C1 segment of cervical spinal cord (tissue), 14 donors: Measurements from ENCODE around the gene PPP1R26.
"Not testable (repeated sequence)": the region's sequence is repeated elsewhere in the genome, so short reads cannot be mapped to it uniquely, and the experiment has no call there.

Source experiments
- DNase-seq, 14 donors: peaks; one replicate each; lab custom pipeline; 2025; lab: John Stamatoyannopoulos, UW

PPP1R26 gene

DNA sequence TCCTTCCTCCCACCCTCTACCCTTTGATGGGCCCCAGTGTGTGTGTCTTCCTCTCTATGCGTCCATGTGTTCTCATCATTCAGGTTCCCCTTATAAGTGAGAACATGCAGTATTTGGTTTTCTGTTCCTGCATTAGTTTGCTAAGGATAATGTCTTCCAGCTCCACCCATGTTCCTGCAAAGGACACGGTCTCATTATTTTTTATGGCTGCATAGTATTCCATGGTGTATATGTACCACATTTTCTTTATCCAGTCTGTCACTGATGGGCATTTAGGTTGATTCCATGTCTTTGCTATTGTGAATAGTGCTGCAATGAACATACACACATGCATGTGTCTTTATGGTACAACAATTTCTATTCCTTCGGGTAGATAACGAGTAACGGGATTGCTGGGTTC, 21.1 kb upstream of the PPP1R26 start:
- DNase-seq: not testable (repeated sequence)

DNA sequence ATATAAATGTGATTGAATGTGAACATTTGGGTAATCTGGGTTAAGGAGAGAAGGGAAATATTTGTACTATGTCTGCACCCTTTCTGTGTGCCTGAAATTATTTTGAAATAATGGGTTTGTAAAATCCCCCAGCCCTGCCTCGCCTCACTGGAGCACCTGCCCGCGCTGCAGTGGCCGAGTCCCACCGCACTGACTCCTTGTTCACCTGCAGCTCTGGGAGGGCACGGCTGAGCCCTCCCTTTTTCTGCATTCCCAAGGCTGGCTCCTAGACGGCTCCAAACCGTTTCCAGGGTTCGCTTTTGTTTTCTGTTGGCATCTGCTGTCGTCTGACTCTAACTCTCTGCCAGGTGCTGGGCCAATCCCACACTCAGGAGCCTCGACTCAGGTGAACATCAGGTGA, 17.6 kb upstream of the PPP1R26 start:
- DNase-seq: no peak

DNA sequence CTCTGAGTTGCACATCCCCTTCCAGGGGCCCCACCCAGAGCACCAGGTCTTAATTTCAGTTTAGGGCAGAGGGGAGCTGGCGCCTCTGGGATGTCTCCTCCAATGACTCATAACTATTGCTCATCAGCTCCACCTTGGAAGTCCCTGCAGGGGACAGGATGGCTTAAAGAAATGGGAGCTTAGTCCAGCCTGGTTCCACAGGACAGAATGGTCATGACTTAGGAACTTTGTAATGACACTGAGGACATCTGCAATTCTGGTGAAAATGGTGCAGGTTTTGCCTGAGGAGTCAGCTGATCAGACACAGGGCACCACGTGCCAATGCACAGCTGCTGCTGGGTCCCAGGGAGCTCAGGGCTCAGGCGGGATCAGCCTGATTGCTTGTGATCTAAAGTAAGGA, 16.4 kb upstream of the PPP1R26 start:
- no peak for DNase-seq

- no peak for DNase-seq
Observed at GRCh38 chr9:135464181-135464580, 15.4 kb upstream of the PPP1R26 start.

DNA sequence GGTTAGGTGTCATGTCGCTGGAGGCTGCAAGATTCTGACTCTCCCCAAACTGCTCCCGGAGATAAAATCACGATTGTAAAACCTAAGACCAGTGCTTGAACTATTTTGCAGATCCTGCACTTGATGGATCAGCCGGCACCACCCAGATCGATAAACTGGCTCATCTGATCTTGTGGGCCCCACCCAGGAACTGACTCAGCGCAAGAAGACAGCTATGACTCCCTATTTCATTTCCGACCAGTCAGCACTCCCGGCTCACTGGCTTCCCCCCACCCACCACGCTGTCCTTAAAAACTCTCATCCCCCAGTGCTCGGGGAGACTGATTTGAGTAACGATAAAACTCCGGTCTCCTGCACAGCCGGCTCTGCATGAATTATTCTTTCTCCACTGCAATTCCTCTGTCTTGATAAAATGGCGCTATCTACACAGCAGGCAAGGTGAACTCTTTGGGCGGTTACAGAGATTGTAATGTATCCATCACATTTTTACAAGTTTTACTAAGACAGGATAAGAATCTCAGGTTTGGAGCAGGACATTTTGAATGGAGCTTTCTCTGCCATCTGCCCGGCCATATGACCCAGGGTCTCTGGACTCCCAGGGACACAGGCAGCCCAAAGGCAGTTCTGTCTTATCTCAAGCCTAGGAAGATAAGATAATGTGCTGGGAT, 10.6 kb upstream of the PPP1R26 start:
- DNase-seq: no peak

DNA sequence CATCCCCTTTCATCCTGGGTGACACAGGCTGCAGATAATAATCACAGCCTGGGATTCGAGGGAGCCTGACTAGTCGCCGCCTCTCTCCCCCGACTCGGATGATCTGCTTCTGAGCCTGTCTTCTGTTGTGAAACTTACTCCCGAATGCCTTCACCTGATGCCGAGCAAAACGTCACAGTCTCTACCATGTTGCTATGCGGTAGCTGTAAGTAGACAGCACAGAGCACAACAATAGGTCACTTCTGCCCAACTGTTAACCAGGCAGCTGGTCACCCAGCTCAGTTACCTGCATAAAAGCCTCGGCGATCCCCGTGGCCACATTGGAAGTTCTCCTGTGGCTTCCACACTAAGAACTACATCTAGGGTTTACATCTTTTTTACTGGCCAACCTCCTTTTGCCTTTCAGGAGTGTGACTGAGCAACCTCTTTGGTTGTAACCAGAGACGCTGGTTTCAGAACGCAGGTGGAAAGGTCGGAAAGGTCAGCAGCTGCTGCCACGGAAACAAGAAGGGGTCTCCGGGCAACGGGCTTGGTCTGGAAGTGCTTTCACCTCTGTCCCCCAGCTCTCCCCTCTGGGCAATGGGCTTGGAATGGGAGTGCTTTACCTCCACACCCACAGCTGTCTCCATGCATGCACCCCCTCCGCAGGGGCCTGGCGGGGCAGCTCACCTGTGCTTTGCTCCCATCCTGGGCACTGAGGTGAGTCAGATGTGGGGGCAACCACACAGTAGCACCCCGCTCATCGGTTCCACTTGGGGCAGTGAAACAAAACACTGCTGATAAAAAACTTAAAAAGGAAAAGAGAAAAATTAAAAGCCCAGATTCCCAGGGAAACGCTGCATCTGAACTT, 7.6 kb upstream of the PPP1R26 start:
- DNase-seq: no peak

DNA sequence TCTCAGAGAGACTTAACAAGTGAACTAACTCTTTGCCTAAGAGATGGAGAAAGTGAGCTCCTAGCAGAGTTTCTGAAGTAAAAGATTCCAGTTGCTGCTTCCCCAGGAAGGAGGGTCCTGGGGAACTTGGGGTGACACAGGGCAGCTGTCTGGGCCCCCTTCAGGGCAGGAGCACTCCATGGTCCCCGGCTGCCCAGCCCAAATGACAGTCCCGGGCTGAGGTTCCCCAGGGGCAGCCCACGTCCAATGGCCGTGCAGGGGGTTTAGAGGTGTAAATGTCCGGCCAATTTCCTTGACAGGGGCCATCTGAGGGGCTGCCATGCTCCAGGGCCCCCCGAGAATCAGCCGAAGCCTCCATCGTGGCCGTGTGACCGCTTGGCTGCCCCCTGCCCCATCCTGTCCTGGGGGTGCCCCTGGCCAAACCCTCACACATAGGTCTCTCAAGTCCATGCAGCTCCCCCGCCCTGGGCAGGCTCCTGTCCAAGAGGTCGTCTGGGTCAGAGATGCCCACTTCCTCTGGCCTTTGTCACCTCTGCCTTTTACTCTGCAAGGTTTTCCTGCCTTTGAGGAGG, 5.5 kb upstream of the PPP1R26 start:
- no peak for DNase-seq

GRCh38 chr9:135474915-135475314, 4.7 kb upstream of the PPP1R26 start:
- DNase-seq: peak in 1 of 14 donors; percentile 4

DNA sequence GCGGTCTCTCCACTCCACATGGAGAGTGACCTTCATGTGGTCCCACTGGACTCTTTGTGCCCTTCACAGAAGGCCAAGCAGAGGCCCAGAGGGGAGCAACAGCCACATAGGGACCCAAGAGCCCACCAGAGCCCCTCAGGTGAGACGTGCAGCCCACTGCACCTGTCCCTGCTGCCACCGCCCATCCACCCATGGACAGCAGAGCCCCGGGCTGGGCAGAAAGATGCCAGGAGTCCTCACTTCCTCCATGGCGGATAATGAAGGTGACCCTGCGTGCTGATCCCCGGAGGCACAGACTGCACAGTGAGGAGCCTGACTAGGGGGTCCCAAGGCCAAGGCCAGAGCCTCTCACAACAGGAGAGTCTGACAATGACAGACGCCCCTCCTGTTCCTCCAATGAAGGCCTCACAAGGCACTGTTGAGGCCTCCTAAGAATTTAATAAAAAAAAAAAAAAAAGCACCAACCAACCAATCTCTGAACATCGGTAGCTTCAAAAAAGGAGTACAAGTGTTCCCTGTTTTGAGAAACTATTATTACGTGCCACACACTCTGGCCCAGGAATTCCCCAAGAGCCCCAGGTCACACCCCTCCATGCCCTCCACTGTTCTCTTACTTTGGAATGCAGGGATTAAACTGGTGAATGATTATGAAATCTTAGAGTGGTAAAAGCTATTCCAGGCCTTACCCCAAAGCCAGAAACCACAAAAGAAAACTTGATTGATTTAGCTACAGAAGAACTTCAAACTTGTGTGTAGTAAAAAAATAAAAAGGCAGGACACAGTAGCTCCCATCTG, 2.8 kb upstream of the PPP1R26 start:
- no peak for DNase-seq

- DNase-seq: no peak
Observed at GRCh38 chr9:135478191-135478590, 1.4 kb upstream of the PPP1R26 start.

GRCh38 chr9:135478829-135479468, 633 bp upstream of the PPP1R26 start:
- peak in 8 of 14 donors; percentile 11 to 55 (median 32) for DNase-seq

GRCh38 chr9:135480071-135480939, 723 bp downstream of the PPP1R26 start:
- DNase-seq: peak in 1 of 14 donors; percentile 44

GRCh38 chr9:135480940-135481310, 1.3 kb downstream of the PPP1R26 start:
- DNase-seq: no peak

DNA sequence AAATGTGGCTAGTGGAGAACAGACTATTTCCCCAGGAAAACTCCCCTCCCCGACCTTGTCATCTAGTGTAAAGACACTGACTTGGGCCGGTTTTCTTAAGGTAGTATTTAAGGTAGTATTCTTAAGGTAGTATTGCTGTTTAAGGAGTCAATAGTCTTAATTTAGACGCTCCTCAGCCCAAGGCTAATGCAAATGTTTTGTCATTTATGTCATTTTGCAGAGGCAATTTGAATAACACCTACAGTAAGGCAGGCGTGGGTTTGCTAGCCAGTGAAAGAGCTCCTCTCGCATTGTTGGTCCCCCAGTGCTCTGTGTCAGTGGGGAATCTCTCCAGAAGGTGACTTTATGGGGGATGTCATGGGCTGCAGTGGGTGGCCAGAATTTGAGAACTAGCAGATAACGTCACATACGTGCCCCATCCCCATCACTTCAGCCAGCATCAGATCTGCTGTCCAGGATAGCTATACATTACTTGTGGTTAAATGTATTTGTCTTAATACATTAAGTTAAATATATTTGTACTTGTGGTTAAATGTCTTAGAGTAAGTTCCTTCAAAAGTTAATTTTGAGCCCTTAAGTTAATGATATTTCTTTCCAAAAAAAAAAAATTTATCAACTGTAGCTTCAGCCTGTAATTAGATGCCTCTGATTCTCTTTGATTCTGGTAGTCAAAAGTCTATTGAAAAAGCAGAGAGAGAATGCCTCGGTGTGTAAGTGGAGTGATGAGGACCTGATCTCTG, 2.6 kb downstream of the PPP1R26 start:
- DNase-seq: no peak

DNA sequence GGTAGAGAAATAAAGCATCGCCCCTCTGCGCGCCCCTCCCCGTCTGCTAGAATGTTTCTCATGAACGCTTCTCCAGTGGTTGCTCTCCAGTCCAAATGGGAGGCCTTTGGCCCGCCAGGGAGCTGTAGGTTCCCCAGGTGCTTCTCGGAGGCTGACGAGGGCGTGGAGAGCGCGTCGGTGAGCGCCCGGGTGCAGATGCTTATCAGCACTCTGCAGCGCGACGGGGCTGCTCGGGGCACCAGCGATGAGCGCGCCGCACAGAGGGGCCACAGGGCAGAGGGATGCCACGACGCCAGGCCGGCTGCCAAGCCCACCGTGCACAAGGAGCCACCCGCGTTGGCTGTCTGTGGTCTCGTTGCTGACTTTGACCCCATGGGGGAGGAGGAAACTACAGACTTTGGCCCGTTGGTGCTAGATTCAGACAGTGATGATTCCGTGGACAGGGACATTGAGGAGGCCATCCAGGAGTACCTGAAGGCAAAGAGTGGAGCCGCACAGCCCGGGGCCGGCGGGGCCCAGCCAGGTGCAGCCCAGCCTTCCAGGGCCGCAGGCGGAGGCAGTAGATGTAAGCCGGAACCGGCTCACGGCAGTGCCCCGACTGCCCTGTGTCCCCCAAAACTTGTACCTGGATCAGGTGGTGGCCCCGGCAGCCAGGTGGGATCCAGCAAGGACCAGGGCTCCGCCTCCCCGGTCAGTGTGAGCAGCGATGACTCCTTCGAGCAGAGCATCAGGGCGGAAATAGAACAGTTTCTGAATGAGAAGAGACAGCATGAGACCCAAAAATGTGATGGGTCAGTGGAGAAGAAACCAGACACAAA, 5.1 kb downstream of the PPP1R26 start:
- no peak for DNase-seq

DNA sequence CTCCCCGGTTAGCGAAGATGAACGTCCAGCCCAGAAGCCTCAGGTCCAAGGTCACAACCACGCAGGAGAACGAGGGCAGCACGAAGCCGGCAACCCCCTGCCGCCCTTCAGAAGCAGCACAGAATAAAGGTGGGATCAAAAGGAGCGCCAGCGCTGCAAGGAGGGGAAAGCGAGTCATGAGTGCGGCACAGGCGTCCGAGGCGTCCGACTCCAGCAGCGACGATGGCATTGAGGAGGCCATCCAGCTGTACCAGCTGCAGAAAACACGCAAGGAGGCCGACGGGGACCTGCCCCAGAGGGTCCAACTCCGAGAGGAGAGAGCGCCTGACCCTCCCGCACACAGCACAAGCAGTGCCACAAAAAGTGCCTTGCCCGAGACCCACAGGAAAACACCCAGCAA, 5.8 kb downstream of the PPP1R26 start:
- DNase-seq: no peak

DNA sequence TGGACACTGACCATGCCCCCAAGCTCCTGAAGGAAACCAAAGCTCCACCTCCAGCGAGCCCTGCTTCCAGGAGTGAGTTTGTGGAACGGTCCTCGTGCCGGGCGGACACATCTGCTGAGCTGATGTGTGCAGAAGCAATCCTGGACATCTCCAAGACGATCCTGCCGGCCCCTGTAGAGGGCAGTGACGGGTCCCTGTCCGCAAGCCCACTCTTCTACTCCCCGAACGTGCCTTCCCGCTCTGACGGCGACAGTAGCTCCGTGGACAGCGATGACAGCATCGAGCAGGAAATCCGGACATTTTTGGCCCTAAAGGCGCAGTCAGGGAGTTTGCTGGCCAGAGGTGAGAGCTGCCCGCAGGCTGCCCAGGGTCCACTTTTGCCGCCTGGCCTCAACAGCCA, 6.2 kb downstream of the PPP1R26 start:
- DNase-seq: no peak

GRCh38 chr9:135486267-135487065, 6.9 kb downstream of the PPP1R26 start:
- no peak for DNase-seq
